A375 (cell line): ENCODE results near the gene TAS2R46. TPM values are rescaled to one million over a fixed set of nuclear protein-coding genes. Genes with fewer than 3 reads are reported as not detected.

Experiments
- small RNA-seq: library from RNA; depleted of rRNA; stranded (forward); fragments of <200 nt; gene quantifications from one replicate; pipeline ENCODE3, GENCODE V24; 2014
- total RNA-seq: library from RNA; depleted of rRNA; stranded (reverse); fragments of >200 nt; shearing (Covaris generic); gene quantifications from 2 replicates; pipeline ENCODE4 v1.2.3, GENCODE V29; 2014; rRNA removed

Gene TAS2R46
- 0.38 and 0.61 TPM in 2 replicates for total RNA-seq

GRCh38 chr12:11062194-11062593 lies at the start of gene TAS2R46:
TAS2R46 (minus strand) TSS chr12:11062294; CDS start chr12:11062294, 0 bp downstream.

GRCh38 chr12:11092128-11092527 lies 30.0 kb upstream of the TAS2R46 start, which contains the start of gene TAS2R43:
TAS2R43 (minus strand) TSS chr12:11092313; CDS start chr12:11092229, 84 bp downstream.

GRCh38 chr12:11031307-11031706 lies 30.8 kb downstream of the TAS2R46 start, which contains the start of gene TAS2R31:
TAS2R31 (minus strand) TSS chr12:11031407; CDS start chr12:11031335, 72 bp downstream.

GRCh38 chr12:11022520-11022919 lies 39.6 kb downstream of the TAS2R46 start, which contains the start of gene TAS2R19:
TAS2R19 (minus strand) TSS chr12:11022620; CDS start chr12:11022571, 49 bp downstream.

Small RNA genes lying within 50 kb of the gene (small RNA-seq; reads per million reads assigned to genes)
- not detected for gene AC018630.1

Other genes starting within 250 kb of the TAS2R46 start
- gene TAS2R10, start 235.9 kb downstream of the TAS2R46 start, total RNA-seq: 0.75 TPM in 1 of 2 replicates, not detected in the other
- 9.5 and 14.6 TPM in 2 replicates for gene PRR4, start 212.8 kb downstream of the TAS2R46 start, total RNA-seq
- gene PRH1, start 178.0 kb downstream of the TAS2R46 start, total RNA-seq: 6.1 and 15.7 TPM in 2 replicates
- gene TAS2R13, start 152.7 kb downstream of the TAS2R46 start, total RNA-seq: 0.24 and 0.79 TPM in 2 replicates
- gene PRH2, start 133.1 kb downstream of the TAS2R46 start, total RNA-seq: 0.91 and 0.98 TPM in 2 replicates
- 1.5 and 2.2 TPM in 2 replicates for gene TAS2R14, start 123.0 kb downstream of the TAS2R46 start, total RNA-seq
- 0.48 and 0.87 TPM in 2 replicates for gene TAS2R50, start 75.4 kb downstream of the TAS2R46 start, total RNA-seq
- 0.24 and 0.91 TPM in 2 replicates for gene TAS2R20, start 64.0 kb downstream of the TAS2R46 start, total RNA-seq
- gene TAS2R19, start 39.7 kb downstream of the TAS2R46 start, total RNA-seq: 1.5 and 3.2 TPM in 2 replicates
- gene TAS2R31, start 30.9 kb downstream of the TAS2R46 start, total RNA-seq: 1.1 and 1.2 TPM in 2 replicates
- gene TAS2R43, start 30.0 kb upstream of the TAS2R46 start, total RNA-seq: not detected in 2 replicates
- gene TAS2R30, start 72.3 kb upstream of the TAS2R46 start, total RNA-seq: 2.4 and 3.0 TPM in 2 replicates
- gene SMIM10L1, start 108.9 kb upstream of the TAS2R46 start, total RNA-seq: 15.3 and 16.5 TPM in 2 replicates
- not detected in 2 replicates for gene TAS2R42, start 124.6 kb upstream of the TAS2R46 start, total RNA-seq
- not detected in 2 replicates for gene PRB3, start 207.4 kb upstream of the TAS2R46 start, total RNA-seq
- not detected in 2 replicates for gene PRB4, start 248.1 kb upstream of the TAS2R46 start, total RNA-seq